GM19351 (cell line): ENCODE measurements around the gene MBD5.
"Not testable (repeated sequence)": the region's sequence is repeated elsewhere in the genome, so short reads cannot be mapped to it uniquely, and the experiment has no call there.

ENCODE experiments used
- ATAC-seq: cut with Tn5 transposase; IDR thresholded peaks from one replicate; pipeline ENCODE4 v1.9.1; 2021; ENCODE audit warnings: mild to moderate bottlenecking, moderate library complexity; ENCODE audit not compliant: unreplicated experiment

Gene MBD5

GRCh38 chr2:148021059-148021861 lies at the start of gene MBD5:
Gene MBD5, plus strand, starts transcription at chr2:148021091.
- peak; percentile 35 for ATAC-seq

- no peak for ATAC-seq
Observed at GRCh38 chr2:147976102-147976501, 44.8 kb upstream of the MBD5 start.

DNA sequence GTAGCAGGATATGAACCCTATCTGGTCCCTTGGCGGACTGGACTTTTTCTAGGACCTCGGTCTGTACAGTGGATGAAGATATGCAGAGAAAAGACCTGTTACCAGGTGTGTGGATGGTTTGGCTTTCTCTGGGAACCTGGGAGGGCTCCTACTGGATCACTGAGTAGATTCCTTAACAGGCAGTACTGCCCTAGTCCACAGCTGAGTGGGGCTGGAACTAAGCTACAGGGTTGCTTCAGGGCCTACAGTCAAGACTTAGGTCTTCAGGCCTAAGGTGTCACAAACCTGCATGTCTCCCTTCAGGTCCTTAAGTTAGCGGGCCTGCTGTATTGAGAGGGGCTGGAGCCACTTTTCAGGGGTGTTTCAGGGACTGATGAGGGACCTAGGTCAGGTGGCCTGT lies 43.2 kb upstream of the MBD5 start:
- ATAC-seq: no peak

- no peak for ATAC-seq
Observed at GRCh38 chr2:147980940-147981528, 39.9 kb upstream of the MBD5 start.

DNA sequence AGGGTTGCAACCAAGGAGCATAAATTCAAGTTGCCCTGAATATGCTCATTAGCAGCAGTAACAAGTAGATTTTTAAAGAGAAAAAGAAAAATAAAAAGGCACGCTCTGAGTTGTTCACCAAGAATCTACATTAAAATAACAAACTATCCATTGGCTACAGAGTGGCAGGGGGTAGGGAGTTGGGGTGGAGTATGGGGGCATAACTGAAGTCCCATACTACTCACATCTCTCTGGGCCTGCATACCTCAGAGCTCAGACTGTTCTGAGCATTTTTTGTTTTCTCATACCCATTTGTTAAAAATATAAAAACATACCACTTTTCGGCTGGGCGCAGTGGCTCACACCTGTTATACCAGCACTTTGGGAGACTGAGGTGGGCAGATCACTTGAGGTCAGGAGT lies 31.8 kb upstream of the MBD5 start:
- ATAC-seq: no peak

GRCh38 chr2:147989809-147990403 lies 31.0 kb upstream of the MBD5 start:
- peak; percentile 85 for ATAC-seq

DNA sequence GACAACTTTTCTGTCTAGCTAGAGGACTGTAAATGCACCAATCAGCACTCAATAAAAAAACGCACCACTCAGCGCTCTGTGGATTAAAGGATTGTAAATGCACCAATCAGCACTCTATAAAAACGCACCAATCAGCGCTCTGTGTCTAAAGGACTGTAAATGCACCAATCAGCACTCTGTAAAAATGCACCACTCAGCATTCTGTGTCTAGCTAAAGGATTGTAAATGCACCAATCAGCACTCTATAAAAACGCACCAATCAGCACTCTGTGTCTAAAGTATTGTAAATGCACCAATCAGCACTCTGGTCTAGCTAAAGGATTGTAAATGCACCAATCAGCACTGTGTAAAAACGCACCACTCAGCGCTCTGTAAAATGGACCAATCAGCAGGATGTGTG lies 25.9 kb upstream of the MBD5 start:
- ATAC-seq: not testable (repeated sequence)

DNA sequence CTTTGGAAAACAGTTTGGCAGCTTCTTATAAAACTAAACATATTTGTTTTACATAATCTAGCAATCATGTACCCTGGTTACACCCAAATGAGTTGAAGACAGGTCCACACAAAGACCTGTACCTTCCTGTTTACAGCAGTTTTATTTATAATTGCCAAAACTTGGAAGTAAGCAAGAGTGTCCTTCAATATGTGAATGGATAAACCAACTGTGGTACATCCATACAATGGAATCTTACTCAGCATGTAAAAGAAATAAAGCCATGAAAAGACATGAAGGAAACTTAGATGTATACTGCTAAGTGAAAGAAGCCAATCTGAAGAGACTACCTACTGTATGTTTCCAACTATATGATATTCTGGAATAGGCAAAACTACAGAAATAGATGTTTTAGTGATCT lies 24.1 kb upstream of the MBD5 start:
- ATAC-seq: no peak

GRCh38 chr2:147998203-147998602 lies 22.7 kb upstream of the MBD5 start:
- no peak for ATAC-seq

GRCh38 chr2:147999126-147999525 lies 21.8 kb upstream of the MBD5 start:
- ATAC-seq: no peak

- no peak for ATAC-seq
Observed at GRCh38 chr2:148000095-148000494, 20.8 kb upstream of the MBD5 start.

- ATAC-seq: not testable (repeated sequence)
Observed at GRCh38 chr2:148002420-148002819, 18.5 kb upstream of the MBD5 start.

- ATAC-seq: no peak
Observed at GRCh38 chr2:148006249-148007007, 14.5 kb upstream of the MBD5 start.

DNA sequence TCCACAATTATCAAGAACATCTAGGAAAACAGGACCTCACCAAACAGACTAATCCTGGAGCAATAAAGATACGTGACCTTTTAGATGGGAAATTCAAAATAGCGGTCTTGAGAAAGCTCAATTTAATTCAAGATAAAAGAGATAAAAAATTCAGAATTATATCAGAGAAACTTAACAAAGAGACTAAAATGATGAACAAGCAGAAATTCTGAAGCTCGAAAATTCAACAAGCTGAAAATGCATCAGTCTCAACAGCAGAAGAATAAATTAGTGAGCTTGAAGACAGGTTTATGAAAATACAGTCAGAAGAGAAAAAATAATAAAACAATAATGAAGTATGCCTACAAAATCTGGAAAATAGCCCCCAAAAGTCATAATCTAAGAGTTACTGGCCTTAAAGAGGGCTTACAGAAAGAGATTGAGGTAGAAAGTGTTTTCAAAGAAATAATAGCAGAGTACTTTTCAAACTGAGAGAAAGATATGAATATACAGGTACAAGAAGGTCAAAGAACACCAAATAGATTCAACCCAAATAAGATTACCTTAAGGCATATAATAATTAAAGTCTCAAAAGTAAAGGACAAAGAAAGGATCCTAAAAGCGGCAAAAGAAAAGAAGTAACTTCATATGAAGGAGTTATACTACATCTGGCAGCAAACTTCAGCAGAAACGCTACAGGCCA lies 13.5 kb upstream of the MBD5 start:
- no peak for ATAC-seq

- not testable (repeated sequence) for ATAC-seq
Observed at GRCh38 chr2:148008411-148008810, 12.5 kb upstream of the MBD5 start.

GRCh38 chr2:148013876-148014275 lies 7.0 kb upstream of the MBD5 start:
- ATAC-seq: no peak

DNA sequence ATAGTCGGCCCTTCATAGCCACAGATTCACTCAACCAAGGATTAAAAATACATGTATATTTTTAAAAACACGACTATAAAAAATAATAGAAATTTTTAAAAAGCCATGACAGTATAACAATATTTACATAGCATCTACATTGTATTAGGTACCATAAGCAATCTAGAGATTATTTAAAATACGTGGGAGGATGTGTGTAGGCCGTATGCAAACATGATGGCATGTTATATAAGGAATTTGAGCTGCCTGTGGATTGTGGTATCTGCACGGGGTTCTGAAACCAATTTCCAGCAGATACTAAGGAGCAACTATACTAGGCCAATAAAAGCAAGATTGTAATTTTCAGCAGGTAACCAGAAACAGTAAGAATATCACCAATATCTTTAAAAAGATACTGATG lies 6.3 kb upstream of the MBD5 start:
- no peak for ATAC-seq

- ATAC-seq: peak; percentile 69
Observed at GRCh38 chr2:148020111-148021058, 506 bp upstream of the MBD5 start, which contains the start of gene ORC4. Gene ORC4, minus strand, starts transcription at chr2:148020737. Its CDS starts 44,779 bp downstream, at chr2:147975958.

- no peak for ATAC-seq
Observed at GRCh38 chr2:148021886-148022285, 995 bp downstream of the MBD5 start.

DNA sequence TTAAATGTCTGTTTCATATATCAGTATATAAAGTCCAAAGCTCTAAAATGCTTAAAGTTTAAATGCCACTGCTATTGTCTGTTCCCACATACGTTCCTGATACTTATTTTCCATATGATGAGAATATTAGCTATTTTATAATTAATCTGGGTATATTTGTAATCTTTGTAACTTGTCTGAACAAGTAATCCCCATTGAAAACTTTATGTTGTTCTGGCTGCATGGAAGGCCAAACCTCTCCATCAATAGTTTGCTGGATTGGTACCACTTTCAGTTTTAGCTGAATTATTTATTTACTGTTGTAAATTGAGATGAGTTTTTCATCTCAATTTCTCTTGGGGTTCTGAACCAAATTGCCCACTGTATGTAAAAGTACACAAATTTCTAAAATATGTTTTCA lies 1.5 kb downstream of the MBD5 start:
- no peak for ATAC-seq
